Fibroblast of upper back skin (primary cell): ENCODE data around the gene ACTN1.
"Not testable (repeated sequence)": the region's sequence is repeated elsewhere in the genome, so short reads cannot be mapped to it uniquely, and the experiment has no call there.

Experiments
- DNase-seq: peaks from one replicate; pipeline ENCODE4 v3.0.0-alpha.2; 2013

ACTN1 gene

DNA sequence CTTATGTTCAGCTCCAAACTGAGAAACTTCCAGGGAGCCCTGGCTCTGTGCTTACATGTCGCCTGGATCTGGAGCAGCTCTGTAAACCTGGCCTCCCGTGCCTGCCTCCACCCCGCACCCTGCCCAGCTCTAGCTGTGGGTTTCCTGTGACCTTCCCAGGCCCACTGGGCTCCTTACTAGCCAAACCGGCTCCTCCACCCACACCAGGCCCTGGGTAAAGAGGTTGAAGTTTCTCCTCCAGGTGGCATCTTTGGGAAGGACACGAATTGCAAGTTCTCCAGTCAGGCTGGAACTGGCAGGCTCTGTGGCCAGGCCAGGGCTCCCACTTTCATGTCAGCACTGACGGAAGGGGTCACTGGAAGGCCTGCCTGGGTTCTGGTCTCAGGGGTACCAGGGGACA, 125.4 kb downstream of the ACTN1 start:
- no peak for DNase-seq

DNA sequence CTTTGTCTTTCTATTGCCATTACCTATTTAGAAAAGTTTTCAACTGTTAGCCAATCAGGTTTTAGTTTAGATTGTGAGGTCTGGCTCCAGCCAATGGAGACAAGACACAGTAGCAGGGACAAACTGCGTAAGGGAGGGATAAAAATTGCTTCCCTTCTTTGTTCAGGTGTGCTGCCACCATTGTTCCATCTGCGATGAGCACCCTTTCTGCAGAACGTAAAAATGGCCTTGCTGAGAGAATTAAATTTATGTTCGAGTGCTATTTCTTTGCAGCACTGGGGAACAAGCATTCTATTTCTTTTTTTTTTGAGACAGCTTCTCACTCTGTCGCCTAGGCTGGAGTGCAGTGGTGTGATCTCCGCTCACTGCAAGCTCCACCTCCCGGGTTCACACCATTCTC, 126.6 kb downstream of the ACTN1 start:
- DNase-seq: not testable (repeated sequence)

GRCh38 chr14:68851078-68851477, 128.0 kb downstream of the ACTN1 start:
- DNase-seq: no peak

DNA sequence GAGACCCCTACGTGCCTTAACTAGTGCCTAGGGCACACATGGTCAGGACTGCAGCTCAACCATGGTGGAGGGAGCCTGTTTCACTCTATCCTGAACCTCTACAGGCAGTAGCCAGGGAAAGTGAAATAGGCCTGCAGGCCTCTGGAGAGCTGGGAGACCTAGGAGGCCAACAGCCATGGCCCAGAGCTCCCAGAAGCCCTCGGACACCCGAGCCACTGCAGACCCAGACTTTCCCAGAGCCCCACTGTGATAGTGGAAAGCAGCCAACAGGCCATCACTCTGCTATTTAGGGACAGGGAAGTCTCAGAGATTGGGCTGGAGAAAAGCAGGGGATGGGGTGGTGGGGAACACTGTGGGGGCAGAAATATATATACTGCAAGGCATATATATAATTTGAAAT, 129.7 kb downstream of the ACTN1 start:
- DNase-seq: no peak

DNA sequence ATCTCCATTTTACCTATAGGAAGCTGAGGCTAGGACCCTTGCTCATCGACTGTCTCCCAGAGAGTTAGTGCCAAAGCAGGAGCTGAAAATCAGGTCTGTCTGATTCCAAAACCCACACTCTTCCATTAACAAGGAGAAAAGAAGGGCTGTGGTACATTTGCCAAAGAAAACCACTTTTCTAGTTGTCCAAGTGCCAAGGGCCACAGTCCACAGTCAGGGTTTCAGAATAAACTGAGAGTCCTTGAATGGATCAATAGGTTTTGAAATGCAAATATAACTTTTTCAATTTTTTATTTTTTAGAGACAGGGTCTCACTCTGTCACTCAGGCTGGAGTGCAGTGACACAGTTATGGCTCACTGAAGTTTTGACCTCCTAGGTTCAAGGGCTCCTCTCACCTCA, 130.8 kb downstream of the ACTN1 start:
- no peak for DNase-seq

DNA sequence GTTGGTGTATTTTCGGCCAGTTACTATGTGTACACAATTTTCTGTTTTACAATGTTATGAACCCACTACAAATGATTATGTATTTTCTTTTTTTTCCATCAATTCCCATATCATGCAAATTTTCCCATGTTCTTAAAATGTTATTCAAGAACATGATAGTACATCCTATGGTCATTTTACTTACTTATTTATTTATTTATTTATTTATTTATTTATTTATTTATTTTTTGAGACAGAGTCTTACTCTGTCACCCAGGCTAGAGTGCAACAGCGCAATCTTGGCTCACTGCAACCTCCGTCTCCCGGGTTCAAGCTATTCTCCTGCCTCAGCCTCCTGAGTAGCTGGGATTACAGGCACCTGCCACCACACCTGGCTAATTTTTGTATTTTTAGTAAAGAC, 131.5 kb downstream of the ACTN1 start:
- not testable (repeated sequence) for DNase-seq

- no peak for DNase-seq
These were observed 132.6 kb downstream of the ACTN1 start for GRCh38 chr14:68846466-68846865.

DNA sequence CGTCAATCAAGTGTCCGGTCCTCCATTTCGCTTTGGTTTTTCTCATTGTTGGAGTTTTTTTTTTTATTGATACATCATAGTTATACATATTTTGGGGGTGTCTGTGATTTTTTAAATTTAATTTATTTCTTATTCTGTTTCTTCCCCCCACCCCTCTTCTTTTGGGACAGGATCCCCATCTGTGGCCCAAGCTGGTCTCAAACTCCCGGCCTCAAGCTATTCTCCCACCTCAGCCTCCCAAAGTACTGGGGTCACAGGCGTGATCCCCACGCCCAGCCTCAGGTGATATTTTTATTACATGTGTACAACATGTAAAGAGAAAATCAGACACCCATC, 134.9 kb downstream of the ACTN1 start:
- DNase-seq: no peak

GRCh38 chr14:68843471-68844209, 135.5 kb downstream of the ACTN1 start:
- DNase-seq: peak; percentile 70

- no peak for DNase-seq
These were observed 136.8 kb downstream of the ACTN1 start for GRCh38 chr14:68842298-68842697.

DNA sequence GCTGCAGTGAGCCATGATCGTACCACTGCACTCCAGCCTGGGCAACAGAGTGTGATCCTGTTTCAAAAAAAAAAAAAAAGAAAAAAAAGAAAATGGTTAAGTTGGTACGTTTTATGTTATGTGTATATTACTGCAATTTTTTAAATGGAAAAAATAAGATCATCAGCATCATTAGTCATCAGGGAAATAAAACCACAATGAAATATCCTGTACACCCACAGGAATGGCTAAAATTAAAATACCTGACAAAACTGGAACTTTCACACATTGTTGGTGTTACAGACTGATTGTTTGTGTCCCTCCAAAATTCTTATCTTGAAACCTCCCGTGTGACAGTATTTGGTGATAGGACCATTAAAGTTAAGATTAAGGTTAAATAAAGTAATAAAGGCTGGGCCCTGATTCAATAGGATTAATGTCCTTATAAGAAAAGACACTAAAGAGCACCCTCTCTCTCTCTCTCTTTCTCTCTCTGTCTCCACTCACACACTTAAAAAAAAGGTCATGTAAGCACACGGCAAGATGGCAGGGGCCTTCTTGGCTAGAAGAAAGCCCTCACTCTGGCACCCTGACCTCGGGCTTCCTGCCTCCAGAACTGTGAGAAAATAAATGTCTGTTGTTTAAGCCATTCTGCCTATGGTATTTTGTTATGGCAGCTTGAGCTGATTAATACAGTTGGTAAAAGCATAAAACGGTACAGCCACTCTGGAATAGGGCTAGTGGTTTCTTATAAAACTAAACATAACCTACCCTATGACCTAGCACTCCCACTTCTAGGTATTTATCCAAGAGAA, 137.9 kb downstream of the ACTN1 start:
- peak; percentile 55 for DNase-seq

GRCh38 chr14:68840454-68840853, 138.6 kb downstream of the ACTN1 start:
- DNase-seq: no peak

DNA sequence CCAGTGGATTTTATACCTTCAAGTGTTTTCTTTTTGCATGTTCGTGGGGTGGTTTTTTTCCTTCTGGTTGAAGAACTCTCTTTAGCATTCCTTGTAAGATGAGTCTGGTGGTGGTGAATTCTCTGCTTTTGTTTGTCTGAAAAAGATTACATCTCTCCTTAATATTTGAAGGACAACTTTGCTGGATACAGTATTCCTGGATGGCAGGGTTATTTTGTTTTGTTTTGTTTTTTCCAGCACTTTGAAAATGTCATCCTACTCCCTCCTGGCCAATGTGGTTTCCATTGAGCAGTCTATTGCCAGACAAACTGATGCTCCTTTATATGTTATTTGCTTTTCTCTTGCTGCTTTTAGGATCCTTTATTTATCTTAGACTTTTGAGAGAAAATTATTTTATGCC, 143.0 kb downstream of the ACTN1 start:
- DNase-seq: no peak

DNA sequence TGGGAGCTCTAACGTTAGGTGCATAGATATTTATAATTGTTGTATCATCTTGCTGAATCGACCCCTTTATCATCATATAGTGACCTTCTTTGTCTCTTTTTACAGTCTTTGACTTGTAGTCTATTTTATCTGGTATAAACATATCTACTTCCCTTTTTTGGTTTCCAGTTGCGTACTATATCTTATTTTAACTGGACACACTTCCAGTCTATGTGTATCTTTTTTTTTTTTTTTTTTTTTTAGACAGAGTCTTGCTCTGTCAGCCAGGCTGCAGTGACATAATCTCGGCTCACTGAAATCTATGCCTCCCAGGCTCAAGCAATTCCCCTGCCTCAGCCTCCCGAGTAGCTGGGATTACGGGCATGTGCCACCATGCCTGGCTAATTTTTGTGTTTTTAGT, 144.3 kb downstream of the ACTN1 start:
- no peak for DNase-seq

DNA sequence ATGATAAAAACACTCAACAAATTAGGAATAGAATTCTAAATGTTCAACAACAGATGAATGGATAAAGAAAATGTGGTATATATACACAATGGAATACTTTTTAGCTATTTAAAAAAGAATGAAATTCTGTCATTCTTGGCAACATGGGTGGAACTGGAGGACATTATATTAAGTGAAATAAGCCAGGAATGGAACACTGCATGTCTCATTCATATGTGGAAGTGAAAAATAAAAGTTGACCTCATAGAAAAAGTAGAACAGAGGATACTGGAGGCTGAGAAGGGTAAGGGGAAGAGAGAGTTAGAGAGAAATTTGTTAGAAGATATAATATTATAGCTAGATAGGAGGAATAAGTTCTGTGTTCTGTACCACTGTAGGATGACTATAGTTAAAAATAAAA, 150.4 kb downstream of the ACTN1 start:
- no peak for DNase-seq

GRCh38 chr14:68825729-68826128, 153.4 kb downstream of the ACTN1 start:
- DNase-seq: no peak

- DNase-seq: peak; percentile 70
These were observed 154.4 kb downstream of the ACTN1 start for GRCh38 chr14:68824517-68825347.

- no peak for DNase-seq
These were observed 154.9 kb downstream of the ACTN1 start for GRCh38 chr14:68824207-68824516.
